Measurements from ENCODE around the gene RPS27L.

- TF ChIP-seq, protein P1, sequence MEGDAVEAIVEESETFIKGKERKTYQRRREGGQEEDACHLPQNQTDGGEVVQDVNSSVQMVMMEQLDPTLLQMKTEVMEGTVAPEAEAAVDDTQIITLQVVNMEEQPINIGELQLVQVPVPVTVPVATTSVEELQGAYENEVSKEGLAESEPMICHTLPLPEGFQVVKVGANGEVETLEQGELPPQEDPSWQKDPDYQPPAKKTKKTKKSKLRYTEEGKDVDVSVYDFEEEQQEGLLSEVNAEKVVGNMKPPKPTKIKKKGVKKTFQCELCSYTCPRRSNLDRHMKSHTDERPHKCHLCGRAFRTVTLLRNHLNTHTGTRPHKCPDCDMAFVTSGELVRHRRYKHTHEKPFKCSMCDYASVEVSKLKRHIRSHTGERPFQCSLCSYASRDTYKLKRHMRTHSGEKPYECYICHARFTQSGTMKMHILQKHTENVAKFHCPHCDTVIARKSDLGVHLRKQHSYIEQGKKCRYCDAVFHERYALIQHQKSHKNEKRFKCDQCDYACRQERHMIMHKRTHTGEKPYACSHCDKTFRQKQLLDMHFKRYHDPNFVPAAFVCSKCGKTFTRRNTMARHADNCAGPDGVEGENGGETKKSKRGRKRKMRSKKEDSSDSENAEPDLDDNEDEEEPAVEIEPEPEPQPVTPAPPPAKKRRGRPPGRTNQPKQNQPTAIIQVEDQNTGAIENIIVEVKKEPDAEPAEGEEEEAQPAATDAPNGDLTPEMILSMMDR (IDR thresholded peaks at IDR 0.05 in 2 of 3, conservative IDR thresholded peaks at IDR 0.05 in 1 of 3; ENCODE audit: insufficient read depth in 2 of 3, low read depth in 1 of 3, low read length in 3 of 3), result no peak
- TF ChIP-seq ZBTB9 (CRISPR knock-in tag; IDR thresholded peaks at IDR 0.05), result no peak
These were observed 32.8 kb downstream of the RPS27L start for GRCh38 chr15:63124506-63124905.

Measured in K562 (cell line).